ENCODE measurements around the gene PPDPF. TPM values are rescaled to one million over a fixed set of nuclear protein-coding genes. Genes with fewer than 3 reads are reported as not detected.

Gene PPDPF
- polyA plus RNA-seq, 1 donor from 2014 or later = 95.1 TPM

- no peaks in the 10 kb centered on the region for H3K79me2 ChIP-seq (replicated peaks; ENCODE audit: insufficient read depth, low read length)
- H3K27ac ChIP-seq (ENCODE audit: low read length) = no peak overlapping the region
- no peaks in the 10 kb centered on the region for H3K9me2 ChIP-seq (ENCODE audit: insufficient read depth, low read length)
- no peak overlapping the region for H3K9ac ChIP-seq (ENCODE audit: low read length)
- H3K9me3 ChIP-seq (ENCODE audit: low read length) = peaks cover 9% of the 10 kb centered on the region
- no peak overlapping the region for H2AFZ ChIP-seq (ENCODE audit: low read depth, low read length)
- H3K4me3 ChIP-seq (ENCODE audit: low read length) = no peak overlapping the region
- no peak overlapping the region for H3K4me2 ChIP-seq (ENCODE audit: low read length)
- H4K20me1 ChIP-seq (ENCODE audit: insufficient read depth) = no peaks in the 10 kb centered on the region
- no peaks in the 10 kb centered on the region for H3K27me3 ChIP-seq (ENCODE audit: insufficient read depth, low read depth, low read length)
- H3F3A ChIP-seq (ENCODE audit: insufficient read depth, low read length, poor library complexity, severe bottlenecking) = no peaks in the 10 kb centered on the region
- TF ChIP-seq RAD21 (conservative IDR thresholded peaks at IDR 0.05) (no peak), POLR2AphosphoS5 (IDR thresholded peaks at IDR 0.05) (no peak), SMC3 (conservative IDR thresholded peaks at IDR 0.05; ENCODE audit: poor library complexity) (no peak), EZH2 (IDR thresholded peaks at IDR 0.05; ENCODE audit: borderline replicate concordance, insufficient read depth, low read length, poor library complexity, severe bottlenecking) (no peak), REST (IDR thresholded peaks at IDR 0.05; ENCODE audit: borderline replicate concordance) (no peak), EP300 (conservative IDR thresholded peaks at IDR 0.05; ENCODE audit: poor library complexity, severe bottlenecking) (no peak), CTCF (IDR thresholded peaks at IDR 0.05; ENCODE audit: poor library complexity, severe bottlenecking) (no peak), TAF1 (IDR thresholded peaks at IDR 0.05; ENCODE audit: low read depth) (no peak), MXI1 (conservative IDR thresholded peaks at IDR 0.05; ENCODE audit: poor library complexity, severe bottlenecking) (no peak)
- no peaks in the 10 kb centered on the region for H3K36me3 ChIP-seq (ENCODE audit: insufficient read depth, low read length)
Measured at GRCh38 chr20:63507083-63507743, 13.4 kb upstream of the PPDPF start.

GRCh38 chr20:63508072-63508768 is 12.3 kb upstream of the PPDPF start:
- no peak for TF ChIP-seq POLR2AphosphoS5 (IDR thresholded peaks at IDR 0.05)
- TF ChIP-seq SMC3 (conservative IDR thresholded peaks at IDR 0.05; ENCODE audit: poor library complexity) = no peak
- no peak for TF ChIP-seq CTCF (IDR thresholded peaks at IDR 0.05; ENCODE audit: poor library complexity, severe bottlenecking)
- TF ChIP-seq REST (IDR thresholded peaks at IDR 0.05; ENCODE audit: borderline replicate concordance) = no peak
- no peak for TF ChIP-seq MXI1 (conservative IDR thresholded peaks at IDR 0.05; ENCODE audit: poor library complexity, severe bottlenecking)
- Histone ChIP-seq H3K9me2 (ENCODE audit: insufficient read depth, low read length) (no peaks in the 10 kb centered on the region), H3K36me3 (ENCODE audit: insufficient read depth, low read length) (no peaks in the 10 kb centered on the region), H4K20me1 (ENCODE audit: insufficient read depth) (no peaks in the 10 kb centered on the region), H3K4me3 (ENCODE audit: low read length) (no peak overlapping the region), H3K9me3 (ENCODE audit: low read length) (peaks cover 9% of the 10 kb centered on the region), H3K27me3 (ENCODE audit: insufficient read depth, low read depth, low read length) (no peaks in the 10 kb centered on the region), H3F3A (ENCODE audit: insufficient read depth, low read length, poor library complexity, severe bottlenecking) (no peaks in the 10 kb centered on the region), H3K79me2 (replicated peaks; ENCODE audit: insufficient read depth, low read length) (no peaks in the 10 kb centered on the region), H3K4me2 (ENCODE audit: low read length) (no peak overlapping the region), H3K9ac (ENCODE audit: low read length) (no peak overlapping the region), H3K27ac (ENCODE audit: low read length) (no peak overlapping the region), H2AFZ (ENCODE audit: low read depth, low read length) (no peak overlapping the region)
